Transverse colon (tissue), 4 donors: ENCODE measurements around the gene TBC1D22B. TPM values are rescaled to one million over a fixed set of nuclear protein-coding genes. Genes with fewer than 3 reads are reported as not detected.

Experiments used
- DNase-seq: peaks from one replicate; pipeline ENCODE4 v3.0.0-alpha.2; 2019
- H3K27ac ChIP-seq, 4 donors: fragments of 200-600 bp; sonication (generic); 2 replicates each; pipeline ENCODE4 v1.5.1; 2016 to 2018; ENCODE audit warnings: inconsistent platforms in 4 of 4
- H3K27me3 ChIP-seq: fragments of 200-600 bp; sonication (generic); 2 replicates; pipeline ENCODE4 v1.5.1; 2017; ENCODE audit warnings: inconsistent platforms
- H3K36me3 ChIP-seq, 4 donors: fragments of 200-600 bp; sonication (generic); 2 replicates each; pipeline ENCODE4 v1.5.1; 2017 to 2019; ENCODE audit warnings: inconsistent platforms in 4 of 4
- H3K4me1 ChIP-seq, 4 donors: fragments of 200-600 bp; sonication (generic); 2 replicates each; pipeline ENCODE4 v1.5.1; 2017 to 2020; ENCODE audit warnings: inconsistent platforms in 4 of 4
- H3K4me3 ChIP-seq, 4 donors: fragments of 200-600 bp; sonication (generic); 1 replicate in 1 of 4; 2 replicates in 3 of 4; pipeline versions ENCODE4 v1.5.1 to v1.6.1; 2017 to 2019; ENCODE audit warnings: inconsistent platforms in 4 of 4
- H3K9me3 ChIP-seq, 2 donors: fragments of 200-600 bp; sonication (generic); 2 replicates each; pipeline ENCODE4 v1.5.1; 2017 to 2019; ENCODE audit warnings: inconsistent platforms in 2 of 2
- EP300 ChIP-seq: sonication (generic); formaldehyde crosslinking; IDR thresholded peaks from one replicate; pipeline ENCODE4 v1.6.1; 2017; ENCODE audit warnings: antibody characterized with exemption, low read depth
- POLR2A ChIP-seq: fragments of 450-650 bp; IDR thresholded peaks from one replicate; pipeline ENCODE4 v1.6.1; 2016; ENCODE audit warnings: antibody characterized with exemption, mild to moderate bottlenecking, moderate library complexity
- POLR2AphosphoS5 ChIP-seq, 3 donors: sonication (generic); formaldehyde crosslinking; IDR thresholded peaks; one replicate each; pipeline ENCODE4 v1.6.1; 2016; ENCODE audit warnings: antibody characterized with exemption in 3 of 3
- WGBS, 2 donors: methylation state at CpG; one replicate each; pipeline ENCODE4 v1.1.5; 2018; ENCODE audit warnings: low coverage in 1 of 2; 5-methylcytosine and 5-hydroxymethylcytosine counted together
- in situ Hi-C, 4 donors: fragments of 200-750 bp; cut with MboI; loops; one replicate each; pipeline versions ENCODE4 v1.15.0 to v1.15.1; 2017; ENCODE audit warnings: low sequenced_read_pairs in 3 of 4, low pct_ligation_motif_present in 1 of 4, low pct_unique_long_range_greater_than_20kb in 1 of 4
- intact Hi-C: fragments of 100-400 bp; cut with DNase I; formaldehyde crosslinking; loops from one replicate; pipeline ENCODE4 v1.15.1; 2023; ENCODE audit warnings: low total_unique reads
- total RNA-seq, 4 donors: library from RNA; depleted of rRNA; stranded (reverse); fragments of >200 nt; gene quantifications; one replicate each; pipeline ENCODE4 v1.1.0, GENCODE V29; 2016
- TF ChIP-seq, protein P1 (sequence below), 5 experiments: fragments of 200-600 bp in 3 of 5; fragments of 450-650 bp in 2 of 5; sonication (generic) in 3 of 5; IDR thresholded peaks; 1 replicate in 2 of 5; 2 replicates in 3 of 5; pipeline ENCODE4 v1.5.1; 2016 to 2017; ENCODE audit warnings: antibody characterized with exemption in 5 of 5, inconsistent platforms in 3 of 5, mild to moderate bottlenecking in 2 of 5, moderate library complexity in 1 of 5

Gene TBC1D22B
- total RNA-seq, 4 donors from 2014 or later = 9.0 to 15.7 (median 12.6) TPM

GRCh38 chr6:37225350-37226169, 32.0 kb upstream of the TBC1D22B start:
- TF ChIP-seq POLR2A (no peak), POLR2AphosphoS5 (IDR thresholded peaks at IDR 0.05) (no peak), EP300 (no peak)
- TF ChIP-seq, protein P1, sequence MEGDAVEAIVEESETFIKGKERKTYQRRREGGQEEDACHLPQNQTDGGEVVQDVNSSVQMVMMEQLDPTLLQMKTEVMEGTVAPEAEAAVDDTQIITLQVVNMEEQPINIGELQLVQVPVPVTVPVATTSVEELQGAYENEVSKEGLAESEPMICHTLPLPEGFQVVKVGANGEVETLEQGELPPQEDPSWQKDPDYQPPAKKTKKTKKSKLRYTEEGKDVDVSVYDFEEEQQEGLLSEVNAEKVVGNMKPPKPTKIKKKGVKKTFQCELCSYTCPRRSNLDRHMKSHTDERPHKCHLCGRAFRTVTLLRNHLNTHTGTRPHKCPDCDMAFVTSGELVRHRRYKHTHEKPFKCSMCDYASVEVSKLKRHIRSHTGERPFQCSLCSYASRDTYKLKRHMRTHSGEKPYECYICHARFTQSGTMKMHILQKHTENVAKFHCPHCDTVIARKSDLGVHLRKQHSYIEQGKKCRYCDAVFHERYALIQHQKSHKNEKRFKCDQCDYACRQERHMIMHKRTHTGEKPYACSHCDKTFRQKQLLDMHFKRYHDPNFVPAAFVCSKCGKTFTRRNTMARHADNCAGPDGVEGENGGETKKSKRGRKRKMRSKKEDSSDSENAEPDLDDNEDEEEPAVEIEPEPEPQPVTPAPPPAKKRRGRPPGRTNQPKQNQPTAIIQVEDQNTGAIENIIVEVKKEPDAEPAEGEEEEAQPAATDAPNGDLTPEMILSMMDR (IDR thresholded peaks at IDR 0.05) = no peak
- WGBS, 2 donors = 70 to 80% methylated on average over 5 of the region's 5 CpGs
- intact Hi-C loops (no loop called here), in situ Hi-C loops (no loop called here)
- Histone ChIP-seq H3K4me1 (peaks cover 0 to 15% (median 10%) of the 10 kb centered on the region in 4 donors), H3K9me3 (no peaks in the 10 kb centered on the region), H3K4me3 (no peak overlapping the region), H3K36me3 (no peaks in the 10 kb centered on the region), H3K27ac (no peak overlapping the region), H3K27me3 (no peaks in the 10 kb centered on the region)
- DNase-seq = no peak

- Histone ChIP-seq H3K27me3 (no peaks in the 10 kb centered on the region), H3K9me3 (no peaks in the 10 kb centered on the region), H3K4me1 (no peaks in the 10 kb centered on the region), H3K27ac (no peak overlapping the region), H3K4me3 (no peak overlapping the region), H3K36me3 (no peaks in the 10 kb centered on the region)
- 86 to 92% methylated on average over 2 to 6 of the region's 6 CpGs for WGBS, 2 donors
- no peak for DNase-seq
- in situ Hi-C loops (no loop called here), intact Hi-C loops (no loop called here)
- TF ChIP-seq, protein P1 (IDR thresholded peaks at IDR 0.05) = no peak
- no peak for TF ChIP-seq EP300
- TF ChIP-seq POLR2A = no peak
- TF ChIP-seq POLR2AphosphoS5 (IDR thresholded peaks at IDR 0.05) = no peak
Measured at GRCh38 chr6:37230104-37230503, 27.5 kb upstream of the TBC1D22B start.

DNA sequence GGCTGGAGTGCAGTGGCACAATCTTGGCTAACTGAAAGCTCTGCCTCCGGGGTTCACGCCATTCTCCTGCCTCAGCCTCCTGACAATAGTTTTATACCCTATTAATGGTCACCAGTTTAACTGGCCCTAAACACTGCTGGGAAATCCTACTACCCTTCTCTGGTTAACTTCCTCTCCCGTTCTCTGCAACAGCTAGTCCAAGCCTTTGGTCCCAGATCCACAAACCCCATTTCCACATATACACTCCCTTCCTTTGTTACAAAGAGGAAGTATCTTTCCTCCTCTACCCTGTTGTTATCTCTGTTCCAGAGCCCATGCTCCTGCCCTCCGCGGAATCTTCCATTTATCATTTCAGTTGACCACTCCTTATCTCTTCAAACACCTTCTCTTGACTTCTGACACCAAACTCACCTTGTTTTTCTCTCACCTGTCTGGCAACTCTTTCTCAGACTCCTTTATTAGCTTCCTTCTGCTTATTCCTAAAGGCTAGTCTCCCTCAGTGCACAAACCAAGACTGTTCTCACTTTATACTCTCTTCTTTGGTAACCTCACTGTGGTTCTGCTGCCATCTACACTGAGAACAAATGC, 25.0 kb upstream of the TBC1D22B start:
- WGBS, 2 donors = 85 to 88% methylated on average over 5 of the region's 5 CpGs
- TF ChIP-seq POLR2A (no peak), EP300 (no peak), POLR2AphosphoS5 (IDR thresholded peaks at IDR 0.05) (no peak)
- TF ChIP-seq, protein P1 (IDR thresholded peaks at IDR 0.05) = no peak
- Histone ChIP-seq H3K36me3 (no peaks in the 10 kb centered on the region), H3K4me3 (no peak overlapping the region), H3K9me3 (no peaks in the 10 kb centered on the region), H3K27ac (no peak overlapping the region), H3K4me1 (no peaks in the 10 kb centered on the region), H3K27me3 (no peaks in the 10 kb centered on the region)
- intact Hi-C loops (no loop called here), in situ Hi-C loops (no loop called here)
- no peak for DNase-seq

GRCh38 chr6:37233541-37233940, 24.0 kb upstream of the TBC1D22B start:
- Histone ChIP-seq H3K4me1 (no peaks in the 10 kb centered on the region), H3K36me3 (no peaks in the 10 kb centered on the region), H3K4me3 (no peak overlapping the region), H3K27ac (no peak overlapping the region), H3K9me3 (no peaks in the 10 kb centered on the region), H3K27me3 (no peaks in the 10 kb centered on the region)
- no peak for DNase-seq
- intact Hi-C loops (no loop called here), in situ Hi-C loops (no loop called here)
- WGBS, 2 donors = 80 to 95% methylated on average over 6 to 7 of the region's 7 CpGs
- no peak for TF ChIP-seq POLR2AphosphoS5 (IDR thresholded peaks at IDR 0.05)
- no peak for TF ChIP-seq POLR2A
- no peak for TF ChIP-seq EP300
- TF ChIP-seq, protein P1 (IDR thresholded peaks at IDR 0.05) = no peak
